ENCODE data around the gene MAML2.

Gene MAML2

GRCh38 chr11:96036863-96037262 lies 306.1 kb downstream of the MAML2 start:
- DNase-seq (ENCODE audit: low read depth): no peak

- DNase-seq (ENCODE audit: low read depth): no peak
These were observed 307.3 kb downstream of the MAML2 start for GRCh38 chr11:96035740-96036078.

- DNase-seq (ENCODE audit: low read depth): no peak
These were observed 307.8 kb downstream of the MAML2 start for GRCh38 chr11:96035031-96035739.

GRCh38 chr11:96033599-96033998 lies 309.4 kb downstream of the MAML2 start:
- DNase-seq (ENCODE audit: low read depth): no peak

GRCh38 chr11:96033095-96033494 lies 309.9 kb downstream of the MAML2 start:
- DNase-seq (ENCODE audit: low read depth): no peak

GRCh38 chr11:96028746-96029145 lies 314.2 kb downstream of the MAML2 start:
- DNase-seq (ENCODE audit: low read depth): no peak

GRCh38 chr11:96027021-96027420 lies 316.0 kb downstream of the MAML2 start:
- DNase-seq (ENCODE audit: low read depth): no peak

GRCh38 chr11:96026310-96026709 lies 316.7 kb downstream of the MAML2 start:
- no peak for DNase-seq (ENCODE audit: low read depth)

GRCh38 chr11:96024666-96025065 lies 318.3 kb downstream of the MAML2 start:
- DNase-seq (ENCODE audit: low read depth): no peak

GRCh38 chr11:96023275-96023674 lies 319.7 kb downstream of the MAML2 start:
- no peak for DNase-seq (ENCODE audit: low read depth)

GRCh38 chr11:96021901-96022650 lies 320.9 kb downstream of the MAML2 start:
- DNase-seq (ENCODE audit: low read depth): no peak

- DNase-seq (ENCODE audit: low read depth): no peak
These were observed 322.9 kb downstream of the MAML2 start for GRCh38 chr11:96019810-96020747.

- no peak for DNase-seq (ENCODE audit: low read depth)
These were observed 323.7 kb downstream of the MAML2 start for GRCh38 chr11:96019281-96019680.

- DNase-seq (ENCODE audit: low read depth): no peak
These were observed 325.1 kb downstream of the MAML2 start for GRCh38 chr11:96017856-96018255.

GRCh38 chr11:96016978-96017502 lies 326.0 kb downstream of the MAML2 start:
- DNase-seq (ENCODE audit: low read depth): no peak

- DNase-seq (ENCODE audit: low read depth): no peak
These were observed 327.0 kb downstream of the MAML2 start for GRCh38 chr11:96015906-96016565.

- DNase-seq (ENCODE audit: low read depth): no peak
These were observed 328.8 kb downstream of the MAML2 start for GRCh38 chr11:96014217-96014616.

GRCh38 chr11:96013461-96014213 lies 329.4 kb downstream of the MAML2 start:
- DNase-seq (ENCODE audit: low read depth): no peak

GRCh38 chr11:96012086-96012824 lies 330.7 kb downstream of the MAML2 start:
- no peak for DNase-seq (ENCODE audit: low read depth)

GRCh38 chr11:96010683-96011082 lies 332.3 kb downstream of the MAML2 start:
- no peak for DNase-seq (ENCODE audit: low read depth)

Data from stimulated activated CD8-positive, alpha-beta memory T cell treated with anti-CD3 and anti-CD28 coated beads, Interleukin-4, amount 100 ng/mL, for 24 hours (primary cell).